NT2/D1 (cell line): ENCODE measurements around the gene FBXL13.

Experiments used
- YY1 ChIP-seq: IDR thresholded peaks from 2 replicates; pipeline ENCODE4 v1.6.1; 2011; ENCODE audit not compliant: insufficient read length, insufficient read depth
- ZNF274 ChIP-seq: IDR thresholded peaks from 2 replicates; pipeline ENCODE4 v1.6.1; 2011; ENCODE audit warnings: mild to moderate bottlenecking, low read depth, low read length

DNA sequence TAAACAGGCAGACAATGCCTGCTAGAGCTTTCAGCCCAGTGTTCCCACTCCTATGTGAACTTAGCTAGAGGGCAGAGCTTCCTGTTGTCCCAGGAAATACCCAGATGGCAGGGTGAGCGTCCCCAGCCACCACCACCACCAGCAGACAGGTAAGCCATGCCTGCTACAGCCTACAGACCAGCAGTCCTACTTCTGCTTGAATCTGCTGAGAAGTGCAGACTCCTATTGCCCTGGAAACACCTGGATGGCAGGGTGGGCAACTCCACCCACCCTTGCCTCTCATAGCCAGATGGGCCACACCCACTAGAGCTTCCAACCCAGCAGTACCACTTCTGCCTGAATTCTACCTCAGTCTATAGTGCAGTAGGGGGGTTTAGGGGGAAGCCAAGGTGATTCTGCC is 64.4 kb downstream of the FBXL13 start:
- TF ChIP-seq YY1 (no peak), ZNF274 (no peak)
